Endometrial microvascular endothelial cells (primary cell): ENCODE measurements around the gene CDC14A. TPM values are rescaled to one million over a fixed set of nuclear protein-coding genes. Genes with fewer than 3 reads are reported as not detected.

Experiments
- in situ Hi-C: cut with HindIII; loops from 2 replicates; pipeline ENCODE4 v1.10.0; 2017; ENCODE audit warnings: low sequenced_read_pairs, low pct_unique_long_range_greater_than_20kb; ENCODE audit errors: inconsistent ontology term
- total RNA-seq: library from RNA; depleted of rRNA; stranded (reverse); fragments of >200 nt; gene quantifications from one replicate; pipeline ENCODE4 v1.2.3, GENCODE V29; 2015; ENCODE audit errors: inconsistent ontology term

The CDC14A gene
- total RNA-seq, 1 donor from 2014 or later = 10.0 TPM

- in situ Hi-C loops = loop anchor here (25.0 kb wide), 1 partner anchor 400 kb away; no protein-coding TSS in a partner anchor
Measured at GRCh38 chr1:100462326-100463025, 110.2 kb downstream of the CDC14A start.

DNA sequence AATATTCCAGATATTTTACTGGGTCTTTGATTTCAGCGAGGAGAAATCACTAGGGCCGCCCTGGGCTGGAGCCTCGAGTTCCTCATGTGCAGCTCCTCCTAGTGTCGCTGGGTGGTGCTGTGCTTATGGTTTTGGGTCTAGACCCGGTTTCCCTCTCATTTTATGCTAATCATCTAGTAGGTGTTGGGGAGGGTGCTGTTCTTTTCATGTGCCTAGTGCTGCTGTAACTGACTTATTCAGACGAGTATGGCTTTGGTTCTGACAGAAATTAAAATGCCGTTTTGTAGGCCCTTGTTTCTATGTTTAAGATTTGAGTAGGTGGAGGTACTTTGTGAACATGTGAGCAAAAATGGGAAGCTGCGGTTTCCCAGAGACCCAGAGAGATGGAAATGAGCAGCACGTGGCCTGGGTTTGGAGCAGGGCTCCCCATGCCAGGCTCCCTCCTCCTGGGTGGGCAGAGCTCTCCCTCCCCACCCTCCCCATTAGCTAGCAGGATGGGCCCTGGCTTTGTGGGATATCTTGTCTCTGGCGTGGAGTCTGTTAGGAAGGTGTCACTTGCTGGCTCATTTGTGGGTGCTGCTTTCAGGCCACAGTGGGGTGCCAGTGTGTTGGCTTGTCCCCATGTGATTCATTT is 111.6 kb downstream of the CDC14A start:
- in situ Hi-C loops = loop anchor here (25.0 kb wide), 1 partner anchor 398 kb away; no protein-coding TSS in a partner anchor

DNA sequence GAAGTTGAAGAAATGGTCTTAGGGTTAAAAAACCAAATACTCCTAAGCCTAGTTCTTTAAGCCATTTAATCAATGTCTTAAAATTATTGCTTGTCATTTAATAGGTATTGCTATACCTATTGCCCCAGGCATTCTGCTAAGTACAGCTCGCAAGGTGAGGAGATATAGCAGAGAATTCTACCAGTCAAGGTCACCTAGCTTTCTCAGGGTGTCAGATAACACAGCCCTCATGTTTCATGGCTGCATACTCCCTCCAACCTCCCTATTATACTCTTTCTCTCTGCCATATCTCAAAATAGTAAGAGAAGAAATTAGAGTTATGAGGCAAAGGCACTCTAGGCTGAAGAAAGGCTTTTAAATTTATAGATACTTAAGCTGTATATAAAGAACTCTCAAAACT is 117.3 kb downstream of the CDC14A start:
- in situ Hi-C loops = loop anchor here (25.0 kb wide), 1 partner anchor 393 kb away; no protein-coding TSS in a partner anchor

GRCh38 chr1:100474834-100475233 is 122.5 kb downstream of the CDC14A start:
- in situ Hi-C loops = loop anchor here (25.0 kb wide), 1 partner anchor 387 kb away; no protein-coding TSS in a partner anchor

GRCh38 chr1:100476735-100477290 is 124.5 kb downstream of the CDC14A start:
- in situ Hi-C loops = no loop called here

DNA sequence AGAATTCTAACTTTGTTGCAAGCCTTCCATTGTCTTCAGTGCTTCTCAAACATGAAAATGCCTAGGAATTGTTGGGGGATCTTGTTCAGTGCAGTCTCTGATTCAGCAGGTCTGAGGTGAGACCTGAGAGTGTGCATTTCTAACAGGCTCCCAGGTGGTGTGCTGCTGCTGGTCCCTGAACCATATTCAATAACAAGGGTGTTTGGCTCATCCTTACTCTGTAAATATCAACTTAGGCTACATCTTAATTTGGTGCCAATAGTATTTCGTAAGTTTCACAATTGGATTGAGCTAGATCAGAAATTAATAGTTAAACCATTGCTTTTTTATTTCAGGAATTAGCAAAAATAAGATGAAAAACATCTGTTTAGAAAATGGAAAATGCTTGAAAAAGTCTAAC is 126.5 kb downstream of the CDC14A start:
- in situ Hi-C loops = no loop called here

GRCh38 chr1:100479620-100480338 is 127.5 kb downstream of the CDC14A start:
- in situ Hi-C loops = no loop called here

DNA sequence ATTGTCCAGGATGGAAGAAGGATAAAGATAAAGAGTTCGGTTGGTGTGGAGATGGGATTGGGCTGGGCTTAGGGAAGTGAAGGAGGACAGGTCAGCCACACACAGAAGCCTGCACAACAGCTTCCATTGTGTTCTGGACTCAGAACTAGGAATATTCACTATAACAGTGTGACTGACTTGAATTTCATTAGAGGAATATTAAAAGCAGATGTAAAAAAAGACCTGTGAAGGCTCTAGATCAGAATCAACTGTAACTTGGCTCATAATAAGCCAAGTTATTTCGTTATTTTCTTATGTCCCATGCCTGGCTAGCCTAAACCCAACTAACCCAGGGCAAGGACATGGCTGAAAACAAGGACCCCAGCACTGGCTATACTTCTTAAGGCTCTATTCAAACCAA is 129.0 kb downstream of the CDC14A start:
- in situ Hi-C loops = no loop called here

GRCh38 chr1:100482167-100482566 is 129.9 kb downstream of the CDC14A start:
- in situ Hi-C loops = no loop called here

DNA sequence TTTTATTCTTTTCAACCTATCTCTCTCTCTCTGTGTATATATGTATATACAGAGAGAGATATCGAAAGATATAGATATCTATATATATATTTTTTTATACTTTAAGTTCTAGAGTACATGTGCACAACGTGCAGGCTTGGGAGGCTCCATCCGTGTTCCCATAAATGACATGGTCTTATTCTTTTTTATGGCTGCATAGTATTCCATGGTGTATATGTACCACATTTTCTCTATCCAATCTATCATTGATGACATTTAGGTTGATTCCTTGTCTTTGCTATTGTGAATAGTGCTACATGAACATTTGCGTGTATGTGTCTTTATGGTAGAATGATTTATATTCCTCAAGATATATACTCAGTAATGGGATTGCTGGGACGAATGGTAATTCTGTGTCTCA is 130.4 kb downstream of the CDC14A start:
- in situ Hi-C loops = no loop called here

DNA sequence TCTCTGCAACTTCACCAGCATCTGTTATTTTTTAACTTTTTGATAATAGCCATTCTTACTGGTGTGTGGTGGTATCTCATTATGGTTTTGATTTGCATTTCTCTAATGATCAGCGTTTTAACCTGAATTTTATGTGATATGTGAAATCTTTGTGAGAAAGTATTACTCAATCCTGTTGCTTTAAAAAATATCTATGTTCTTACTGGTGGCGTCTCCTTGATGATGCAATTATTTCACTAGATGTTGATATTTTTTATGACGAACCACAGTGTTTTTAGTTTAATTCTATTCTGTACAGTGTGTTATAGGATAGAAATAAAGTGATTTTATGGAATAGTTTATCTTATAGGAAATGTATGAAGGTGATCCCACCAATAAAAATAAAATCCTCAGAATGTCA is 130.9 kb downstream of the CDC14A start:
- in situ Hi-C loops = no loop called here

DNA sequence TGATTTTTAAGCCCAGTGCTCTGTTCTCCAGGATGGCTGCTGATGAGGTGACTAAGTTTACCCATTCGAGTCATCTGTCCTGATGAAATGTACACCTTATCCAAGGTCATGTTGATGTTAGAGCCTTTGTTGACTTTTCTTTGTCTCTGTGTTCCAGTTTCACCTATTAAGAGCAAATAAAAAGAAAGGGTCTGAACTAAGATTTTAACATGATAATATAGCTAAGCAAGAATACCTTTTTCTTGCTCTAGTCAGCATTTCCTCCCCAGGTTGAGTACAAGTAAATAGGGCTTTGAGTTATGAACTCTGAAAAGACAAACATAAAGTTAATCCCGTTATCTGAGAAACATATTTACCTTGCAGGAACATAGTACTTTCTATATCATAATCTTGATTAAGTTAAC is 133.6 kb downstream of the CDC14A start:
- in situ Hi-C loops = no loop called here

DNA sequence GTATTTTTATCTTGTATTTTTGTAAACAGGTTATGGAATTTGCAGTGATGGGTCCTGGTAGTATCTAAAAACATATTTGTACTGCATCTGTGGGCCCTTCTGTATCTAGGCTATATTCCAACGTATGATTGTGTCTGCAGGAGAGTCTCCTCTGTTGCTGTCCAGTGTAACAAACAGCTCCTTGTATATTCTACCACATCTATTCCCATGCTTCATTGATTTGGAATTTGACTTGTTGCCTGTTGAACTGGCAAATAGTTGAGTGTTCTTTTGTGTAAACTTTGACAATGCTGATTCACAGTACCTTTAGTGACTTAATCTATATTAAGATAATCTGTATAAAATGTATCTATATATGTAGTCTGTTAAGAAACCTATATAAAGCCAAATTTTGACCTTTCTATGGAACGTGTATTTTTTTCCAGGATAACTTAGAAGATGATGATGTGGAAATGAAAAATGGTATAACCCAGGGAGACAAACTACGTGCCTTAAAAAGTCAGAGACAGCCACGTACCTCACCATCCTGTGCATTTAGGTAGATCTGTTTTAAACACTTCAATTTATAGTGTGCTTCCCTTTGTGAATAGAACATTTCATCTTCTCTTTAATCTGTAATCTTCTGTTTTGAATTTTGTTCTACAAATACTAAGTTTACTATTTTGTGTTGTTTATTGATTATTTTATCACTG is 142.2 kb downstream of the CDC14A start:
- in situ Hi-C loops = no loop called here

- in situ Hi-C loops = no loop called here
Measured at GRCh38 chr1:100496896-100497295, 144.6 kb downstream of the CDC14A start.

DNA sequence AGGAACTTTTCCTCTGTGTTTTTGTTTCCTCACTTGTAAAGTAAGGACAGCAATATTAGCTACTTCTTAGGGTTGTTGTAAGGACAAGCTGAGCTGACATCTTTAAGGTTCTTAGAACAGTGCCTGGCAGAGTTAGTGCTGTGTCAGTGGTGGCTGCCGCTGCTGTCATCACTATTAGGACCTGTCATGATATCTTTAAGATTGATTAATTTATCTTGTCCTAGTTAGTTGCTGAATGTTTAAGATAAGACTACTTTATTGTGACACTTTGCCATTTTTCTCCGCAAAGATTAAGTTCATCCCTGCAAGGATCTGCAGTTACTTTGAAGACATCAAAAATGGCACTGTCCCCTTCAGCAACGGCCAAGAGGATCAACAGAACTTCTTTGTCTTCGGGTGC is 145.5 kb downstream of the CDC14A start:
- in situ Hi-C loops = no loop called here

DNA sequence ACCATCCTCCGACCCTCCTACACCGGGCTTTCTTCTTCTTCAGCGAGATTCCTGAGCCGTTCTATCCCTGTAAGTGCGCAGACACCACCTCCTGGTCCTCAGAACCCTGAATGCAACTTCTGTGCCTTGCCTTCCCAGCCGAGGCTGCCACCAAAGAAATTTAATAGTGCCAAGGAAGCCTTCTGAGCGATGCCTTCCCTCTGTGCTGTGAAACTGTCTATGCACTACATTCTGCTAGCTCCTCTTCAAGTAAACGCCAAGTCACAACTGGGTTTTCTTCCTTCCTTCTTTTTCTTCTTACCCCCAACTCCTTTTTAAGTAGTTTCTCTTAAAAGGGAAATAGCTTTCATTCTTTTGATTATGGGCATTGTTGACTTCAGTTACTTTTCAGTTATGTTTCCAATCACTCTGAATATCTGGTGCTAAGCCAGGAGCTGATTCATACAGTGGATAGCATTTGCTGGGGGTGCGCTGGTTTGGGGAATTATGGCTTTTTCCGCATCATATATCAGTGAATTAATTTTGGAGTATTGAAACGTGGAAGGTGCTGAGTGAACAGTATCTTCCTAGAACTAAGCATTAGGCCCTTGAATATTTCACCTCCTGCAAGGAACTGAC is 147.0 kb downstream of the CDC14A start:
- in situ Hi-C loops = no loop called here

GRCh38 chr1:100502052-100502792 is 149.9 kb downstream of the CDC14A start:
- in situ Hi-C loops = no loop called here

DNA sequence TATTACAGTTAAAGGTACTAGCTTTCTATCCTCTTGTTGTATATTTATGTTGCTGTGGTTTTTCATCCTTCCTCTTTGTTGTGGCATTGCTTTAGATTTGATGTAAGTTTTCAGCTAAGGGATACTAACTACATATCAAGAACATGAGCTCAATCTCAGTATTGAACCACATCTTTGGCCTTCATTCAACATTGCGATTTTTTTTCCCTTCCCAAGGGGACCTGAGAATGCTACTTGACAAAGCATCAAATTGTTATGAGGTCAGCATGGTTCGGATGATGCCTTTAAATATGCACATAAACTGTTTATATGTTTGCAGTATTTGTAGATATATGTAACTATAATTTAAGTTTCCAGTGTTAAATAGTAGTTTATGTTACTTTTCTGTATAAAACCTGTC is 153.9 kb downstream of the CDC14A start:
- in situ Hi-C loops = no loop called here
